ENCODE data around the gene CD99L2. TPM values are rescaled to one million over a fixed set of nuclear protein-coding genes. Genes with fewer than 3 reads are reported as not detected.

Gene CD99L2
- polyA plus RNA-seq = 10 to 100 TPM; 17.6 to 25.2 (median 23.7) TPM

- H3K4me3 Mint-ChIP-seq = peak within 1 kb of the TSS; percentile 87 to 93 (median 89)
- DNase-seq = peak; percentile 81 to 88 (median 86)
- H3K36me3 Mint-ChIP-seq = no peaks in the 10 kb centered on the region
- peaks cover 0 to 4% (median 0%) of the 10 kb centered on the region in 3 donors for H3K27me3 Mint-ChIP-seq (ENCODE audit: low read depth in 3 of 3)
- no peaks in the 10 kb centered on the region for H3K9me3 Mint-ChIP-seq
- peaks cover 8 to 11% of the 10 kb centered on the region in 2 donors for H3K4me1 Mint-ChIP-seq
- H3K27ac Mint-ChIP-seq = peak within 1 kb of the TSS; percentile 9 to 83 (median 57)
These were observed at the start of gene CD99L2 for GRCh38 chrX:150898343-150899190. CD99L2 (minus strand) TSS chrX:150898668; CDS start chrX:150898588, 80 bp downstream.

- no peaks in the 10 kb centered on the region for H3K36me3 Mint-ChIP-seq
- DNase-seq = no peak
- peaks cover 0 to 10% (median 6%) of the 10 kb centered on the region in 3 donors for H3K27me3 Mint-ChIP-seq (ENCODE audit: low read depth in 3 of 3)
- H3K9me3 Mint-ChIP-seq = peaks cover 0 to 1% (median 0%) of the 10 kb centered on the region in 6 donors
- no peaks in the 10 kb centered on the region for H3K4me1 Mint-ChIP-seq
- H3K27ac Mint-ChIP-seq = no peak overlapping the region
- no peak overlapping the region for H3K4me3 Mint-ChIP-seq
These were observed 45.8 kb upstream of the CD99L2 start for GRCh38 chrX:150944233-150944632.

- no peak overlapping the region for H3K27ac Mint-ChIP-seq
- no peak for DNase-seq
- no peaks in the 10 kb centered on the region for H3K36me3 Mint-ChIP-seq
- H3K4me3 Mint-ChIP-seq = no peak overlapping the region
- peaks cover 0 to 4% (median 0%) of the 10 kb centered on the region in 6 donors for H3K9me3 Mint-ChIP-seq
- peaks cover 0 to 10% (median 7%) of the 10 kb centered on the region in 3 donors for H3K27me3 Mint-ChIP-seq (ENCODE audit: low read depth in 3 of 3)
- no peaks in the 10 kb centered on the region for H3K4me1 Mint-ChIP-seq
These were observed 44.6 kb upstream of the CD99L2 start for GRCh38 chrX:150942942-150943594.

GRCh38 chrX:150941580-150941979, 43.1 kb upstream of the CD99L2 start:
- Mint-ChIP-seq H3K4me3 (no peak overlapping the region), H3K9me3 (peaks cover 0 to 5% (median 0%) of the 10 kb centered on the region in 6 donors), H3K27me3 (ENCODE audit: low read depth in 3 of 3) (peaks cover 0 to 12% (median 10%) of the 10 kb centered on the region in 3 donors), H3K27ac (no peak overlapping the region), H3K4me1 (no peaks in the 10 kb centered on the region), H3K36me3 (no peaks in the 10 kb centered on the region)
- no peak for DNase-seq

- no peak for DNase-seq
- no peak overlapping the region for H3K27ac Mint-ChIP-seq
- no peak overlapping the region for H3K4me3 Mint-ChIP-seq
- H3K9me3 Mint-ChIP-seq = peaks cover 0 to 5% (median 0%) of the 10 kb centered on the region in 6 donors
- peaks cover 0 to 12% (median 10%) of the 10 kb centered on the region in 3 donors for H3K27me3 Mint-ChIP-seq (ENCODE audit: low read depth in 3 of 3)
- no peaks in the 10 kb centered on the region for H3K4me1 Mint-ChIP-seq
- H3K36me3 Mint-ChIP-seq = no peaks in the 10 kb centered on the region
These were observed 42.5 kb upstream of the CD99L2 start for GRCh38 chrX:150940844-150941495.

GRCh38 chrX:150936556-150936955, 38.1 kb upstream of the CD99L2 start:
- H3K9me3 Mint-ChIP-seq = peaks cover 0 to 5% (median 0%) of the 10 kb centered on the region in 6 donors
- H3K4me1 Mint-ChIP-seq = no peaks in the 10 kb centered on the region
- peaks cover 0 to 12% (median 10%) of the 10 kb centered on the region in 3 donors for H3K27me3 Mint-ChIP-seq (ENCODE audit: low read depth in 3 of 3)
- H3K27ac Mint-ChIP-seq = no peak overlapping the region
- DNase-seq = no peak
- no peaks in the 10 kb centered on the region for H3K36me3 Mint-ChIP-seq
- H3K4me3 Mint-ChIP-seq = no peak overlapping the region

GRCh38 chrX:150935467-150935866, 37.0 kb upstream of the CD99L2 start:
- no peak for DNase-seq
- H3K27ac Mint-ChIP-seq = no peak overlapping the region
- peaks cover 0 to 12% (median 6%) of the 10 kb centered on the region in 3 donors for H3K27me3 Mint-ChIP-seq (ENCODE audit: low read depth in 3 of 3)
- H3K4me3 Mint-ChIP-seq = no peak overlapping the region
- H3K4me1 Mint-ChIP-seq = no peaks in the 10 kb centered on the region
- H3K36me3 Mint-ChIP-seq = no peaks in the 10 kb centered on the region
- peaks cover 0 to 4% (median 0%) of the 10 kb centered on the region in 6 donors for H3K9me3 Mint-ChIP-seq

- Mint-ChIP-seq H3K27ac (no peak overlapping the region), H3K9me3 (peaks cover 0 to 4% (median 0%) of the 10 kb centered on the region in 6 donors), H3K36me3 (no peaks in the 10 kb centered on the region), H3K4me3 (no peak overlapping the region), H3K27me3 (ENCODE audit: low read depth in 3 of 3) (peaks cover 0 to 12% (median 6%) of the 10 kb centered on the region in 3 donors), H3K4me1 (no peaks in the 10 kb centered on the region)
- DNase-seq = no peak
These were observed 36.0 kb upstream of the CD99L2 start for GRCh38 chrX:150934453-150934852.

GRCh38 chrX:150933945-150934350, 35.5 kb upstream of the CD99L2 start:
- H3K4me3 Mint-ChIP-seq = no peak overlapping the region
- H3K36me3 Mint-ChIP-seq = no peaks in the 10 kb centered on the region
- DNase-seq = no peak
- H3K4me1 Mint-ChIP-seq = no peaks in the 10 kb centered on the region
- H3K9me3 Mint-ChIP-seq = peaks cover 0 to 4% (median 0%) of the 10 kb centered on the region in 6 donors
- H3K27ac Mint-ChIP-seq = no peak overlapping the region
- H3K27me3 Mint-ChIP-seq (ENCODE audit: low read depth in 3 of 3) = peaks cover 0 to 12% (median 6%) of the 10 kb centered on the region in 3 donors

- Mint-ChIP-seq H3K4me3 (no peak overlapping the region), H3K36me3 (no peaks in the 10 kb centered on the region), H3K9me3 (no peaks in the 10 kb centered on the region), H3K27ac (no peak overlapping the region), H3K4me1 (no peaks in the 10 kb centered on the region), H3K27me3 (ENCODE audit: low read depth in 3 of 3) (peaks cover 2 to 5% (median 2%) of the 10 kb centered on the region in 3 donors)
- DNase-seq = no peak
These were observed 30.6 kb upstream of the CD99L2 start for GRCh38 chrX:150929058-150929457.

GRCh38 chrX:150926791-150927190, 28.3 kb upstream of the CD99L2 start:
- Mint-ChIP-seq H3K27me3 (ENCODE audit: low read depth in 3 of 3) (peaks cover 0 to 5% (median 2%) of the 10 kb centered on the region in 3 donors), H3K27ac (no peak overlapping the region), H3K4me3 (no peak overlapping the region), H3K36me3 (no peaks in the 10 kb centered on the region), H3K9me3 (no peaks in the 10 kb centered on the region), H3K4me1 (no peaks in the 10 kb centered on the region)
- DNase-seq = no peak

- no peak for DNase-seq
- Mint-ChIP-seq H3K9me3 (no peaks in the 10 kb centered on the region), H3K36me3 (no peaks in the 10 kb centered on the region), H3K27me3 (ENCODE audit: low read depth in 3 of 3) (peaks cover 0 to 5% (median 2%) of the 10 kb centered on the region in 3 donors), H3K4me1 (no peaks in the 10 kb centered on the region), H3K4me3 (no peak overlapping the region), H3K27ac (no peak overlapping the region)
These were observed 27.8 kb upstream of the CD99L2 start for GRCh38 chrX:150926304-150926703.

- peaks cover 0 to 3% (median 0%) of the 10 kb centered on the region in 6 donors for H3K9me3 Mint-ChIP-seq
- peaks cover 0 to 6% (median 5%) of the 10 kb centered on the region in 3 donors for H3K27me3 Mint-ChIP-seq (ENCODE audit: low read depth in 3 of 3)
- no peak overlapping the region for H3K27ac Mint-ChIP-seq
- no peak for DNase-seq
- no peaks in the 10 kb centered on the region for H3K36me3 Mint-ChIP-seq
- H3K4me3 Mint-ChIP-seq = no peak overlapping the region
- no peaks in the 10 kb centered on the region for H3K4me1 Mint-ChIP-seq
These were observed 20.9 kb upstream of the CD99L2 start for GRCh38 chrX:150919401-150919800.
